Adrenal gland (tissue), 12 donors: ENCODE data around the gene LY6G6D. TPM values are rescaled to one million over a fixed set of nuclear protein-coding genes. Genes with fewer than 3 reads are reported as not detected.
A peak's percentile ranks its signal among the peaks of the same experiment; 100 is the strongest.

Experiments
- DNase-seq, 7 donors: peaks; one replicate each; pipeline ENCODE4 v3.0.0-alpha.2; 2019 to 2020
- H3K27ac ChIP-seq, 5 donors: fragments of 200-600 bp; sonication (generic) in 4 of 5; 1 replicate in 3 of 5; 2 replicates in 2 of 5; pipeline versions ENCODE4 v1.5.1 to v1.8.0; 2016 to 2020; ENCODE audit warnings: mild to moderate bottlenecking in 1 of 5
- H3K27me3 ChIP-seq: fragments of 200-600 bp; 2 replicates; pipeline ENCODE4 v1.8.0; 2021
- H3K36me3 ChIP-seq, 2 donors: fragments of 200-600 bp; replicated peaks in 1 of 2; 1 replicate in 1 of 2; 2 replicates in 1 of 2; pipeline versions ENCODE4 v1.5.1 to v1.8.0; 2018 to 2022
- H3K4me1 ChIP-seq, 2 donors: fragments of 200-600 bp; replicated peaks in 1 of 2; 1 replicate in 1 of 2; 2 replicates in 1 of 2; pipeline versions ENCODE4 v1.5.1 to v1.8.0; 2018 to 2021
- H3K4me3 ChIP-seq, 4 donors: fragments of 200-600 bp; sonication (generic) in 3 of 4; one replicate each; pipeline ENCODE4 v1.5.1; 2016 to 2018
- H3K9me3 ChIP-seq, 3 donors: fragments of 200-600 bp; sonication (generic) in 1 of 3; replicated peaks in 1 of 3; 1 replicate in 2 of 3; 2 replicates in 1 of 3; pipeline versions ENCODE4 v1.5.1 to v1.8.0; 2016 to 2021
- POLR2A ChIP-seq, 2 donors: fragments of 450-650 bp; IDR thresholded peaks; one replicate each; pipeline ENCODE4 v1.6.1; 2017; ENCODE audit warnings: antibody characterized with exemption in 2 of 2, mild to moderate bottlenecking in 2 of 2, moderate library complexity in 1 of 2
- WGBS, 4 donors: extraction: QIAGEN DNeasy Blood & Tissue Kit in 2 of 4; methylation state at CpG; one replicate each; pipeline versions ENCODE4 v1.1.5 to v1.1.7; 2013 to 2017; 5-methylcytosine and 5-hydroxymethylcytosine counted together
- intact Hi-C, 2 donors: fragments of 100-400 bp; cut with DNase I; formaldehyde crosslinking; loops; one replicate each; pipeline versions ENCODE4 v1.14.1 to v1.15.0; 2022 to 2023
- polyA plus RNA-seq, 3 donors: library from polyadenylated mRNA; stranded (reverse); fragments of 200-250 nt in 2 of 3; fragments of 350-450 nt in 1 of 3; fragmentation: Illumina TruSeq in 1 of 3; extraction: RNeasy Lipid Tissue Mini Kit (QIAGEN cat#74804) in 1 of 3; gene quantifications; one replicate each; pipeline ENCODE4 v1.2.3, GENCODE V29; 2013 to 2014
- total RNA-seq, 9 donors: library from RNA; depleted of rRNA in 4 of 9; stranded (reverse); fragments of >200 nt in 4 of 9; fragments of 120-200 nt in 1 of 9; fragmentation: NEBNext Ultra II Directional in 1 of 9; extraction: Animal tissue kit (Norgen Biotek cat#: 25700) in 1 of 9; gene quantifications; one replicate each; pipeline versions ENCODE4 v1.1.0 to v1.2.4, GENCODE V29; 2013 to 2023
- TF ChIP-seq, protein P1 (sequence below), 6 experiments: fragments of 450-650 bp in 4 of 6; fragments of 200-600 bp in 2 of 6; sonication (generic) in 1 of 6; IDR thresholded peaks; 1 replicate in 5 of 6; 2 replicates in 1 of 6; pipeline versions ENCODE4 v1.5.1 to v1.8.0; 2016 to 2021; ENCODE audit warnings: antibody characterized with exemption in 6 of 6, mild to moderate bottlenecking in 2 of 6, moderate library complexity in 1 of 6
- donor health status: healthy with polysubstance abuse.
- donor health status: Bipolar disorder and iron deficiency.
- donor health status: DM: yes; HTN: yes; CAD: no.
- donor health status: DM: no; HTN: no; CAD: no.
- donor health status: DM: no; HTN: no; CAD: no.
- donor health status: DM: yes; HTN: yes; CAD: no.

Gene LY6G6D
- total and polyA plus RNA-seq, 12 donors, result not detected

- H3K4me1 ChIP-seq, result peaks cover 14 to 65% of the 10 kb centered on the region in 2 donors
- H3K36me3 ChIP-seq, result peaks cover 0 to 37% of the 10 kb centered on the region in 2 donors
- TF ChIP-seq, protein P1, sequence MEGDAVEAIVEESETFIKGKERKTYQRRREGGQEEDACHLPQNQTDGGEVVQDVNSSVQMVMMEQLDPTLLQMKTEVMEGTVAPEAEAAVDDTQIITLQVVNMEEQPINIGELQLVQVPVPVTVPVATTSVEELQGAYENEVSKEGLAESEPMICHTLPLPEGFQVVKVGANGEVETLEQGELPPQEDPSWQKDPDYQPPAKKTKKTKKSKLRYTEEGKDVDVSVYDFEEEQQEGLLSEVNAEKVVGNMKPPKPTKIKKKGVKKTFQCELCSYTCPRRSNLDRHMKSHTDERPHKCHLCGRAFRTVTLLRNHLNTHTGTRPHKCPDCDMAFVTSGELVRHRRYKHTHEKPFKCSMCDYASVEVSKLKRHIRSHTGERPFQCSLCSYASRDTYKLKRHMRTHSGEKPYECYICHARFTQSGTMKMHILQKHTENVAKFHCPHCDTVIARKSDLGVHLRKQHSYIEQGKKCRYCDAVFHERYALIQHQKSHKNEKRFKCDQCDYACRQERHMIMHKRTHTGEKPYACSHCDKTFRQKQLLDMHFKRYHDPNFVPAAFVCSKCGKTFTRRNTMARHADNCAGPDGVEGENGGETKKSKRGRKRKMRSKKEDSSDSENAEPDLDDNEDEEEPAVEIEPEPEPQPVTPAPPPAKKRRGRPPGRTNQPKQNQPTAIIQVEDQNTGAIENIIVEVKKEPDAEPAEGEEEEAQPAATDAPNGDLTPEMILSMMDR (IDR thresholded peaks at IDR 0.05), result no peak
- TF ChIP-seq POLR2A (IDR thresholded peaks at IDR 0.05), result no peak
- no peak overlapping the region for H3K4me3 ChIP-seq
- 44 to 77% (median 56%) methylated on average over 1 to 3 of the region's 3 CpGs for WGBS, 4 donors
- intact Hi-C loops, result loop anchor here in 1 of 2 donors (10.0 kb wide), 1 partner anchor 1683 kb away; the partner anchor contains the start of genes CUTA and PHF1
- no peak for DNase-seq
- no peaks in the 10 kb centered on the region for H3K27me3 ChIP-seq
- no peaks in the 10 kb centered on the region for H3K9me3 ChIP-seq
- peak overlapping the region in 2 of 5 donors; percentile 11 to 12 for H3K27ac ChIP-seq
Observed at GRCh38 chr6:31732029-31732428, 16.9 kb downstream of the LY6G6D start.

GRCh38 chr6:31733734-31734133 is 18.6 kb downstream of the LY6G6D start:
- no peaks in the 10 kb centered on the region for H3K27me3 ChIP-seq
- 74 to 89% (median 85%) methylated on average over 4 of the region's 4 CpGs for WGBS, 4 donors
- H3K36me3 ChIP-seq, result peaks cover 0 to 37% of the 10 kb centered on the region in 2 donors
- peaks cover 12 to 72% of the 10 kb centered on the region in 2 donors for H3K4me1 ChIP-seq
- TF ChIP-seq POLR2A (IDR thresholded peaks at IDR 0.05), result no peak
- TF ChIP-seq, protein P1 (IDR thresholded peaks at IDR 0.05), result no peak
- no peak for DNase-seq
- H3K9me3 ChIP-seq, result no peaks in the 10 kb centered on the region
- H3K4me3 ChIP-seq, result no peak overlapping the region
- H3K27ac ChIP-seq, result peak overlapping the region in 2 of 5 donors; percentile 77 to 98
- intact Hi-C loops, result loop anchor here in 1 of 2 donors (10.0 kb wide), 1 partner anchor 1681 kb away; the partner anchor contains the start of genes CUTA and PHF1

DNA sequence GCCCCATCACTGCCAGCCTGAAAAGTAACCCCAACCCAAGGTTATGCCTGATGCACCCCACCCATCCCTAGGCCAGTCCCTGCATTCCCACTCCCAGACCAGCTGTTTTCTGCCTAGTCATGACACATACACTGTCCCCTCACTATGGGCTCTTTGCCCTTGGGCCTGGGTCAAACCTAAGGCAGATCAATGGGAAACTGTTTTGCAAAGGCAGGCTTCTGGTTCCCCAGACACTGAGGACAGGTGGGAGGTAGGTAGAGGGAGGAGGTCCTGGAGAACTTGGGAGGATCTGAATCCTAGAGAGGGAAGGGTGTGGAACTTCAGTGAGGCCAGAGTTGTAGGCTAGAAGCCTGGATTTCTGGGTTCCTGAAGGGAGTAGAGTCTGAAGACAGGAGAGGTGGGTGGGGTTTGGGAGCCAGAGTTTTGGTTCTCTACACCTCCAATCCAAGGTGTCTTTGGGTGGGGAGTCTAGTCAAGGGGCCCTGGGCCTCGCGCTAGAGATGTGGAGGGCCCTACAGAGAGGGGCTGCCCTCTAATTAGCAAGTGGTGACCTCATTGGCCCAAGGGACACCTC is 19.2 kb downstream of the LY6G6D start:
- TF ChIP-seq, protein P1 (IDR thresholded peaks at IDR 0.05), result no peak
- no peak for TF ChIP-seq POLR2A (IDR thresholded peaks at IDR 0.05)
- H3K27ac ChIP-seq, result peak overlapping the region in 4 of 5 donors; percentile 77 to 98 (median 80)
- H3K36me3 ChIP-seq, result peaks cover 0 to 37% of the 10 kb centered on the region in 2 donors
- WGBS, 4 donors, result 4 to 29% (median 9%) methylated on average over 2 of the region's 2 CpGs
- H3K9me3 ChIP-seq, result no peaks in the 10 kb centered on the region
- H3K4me3 ChIP-seq, result peak overlapping the region in 2 of 4 donors; percentile 38 to 92
- H3K4me1 ChIP-seq, result peaks cover 11 to 70% of the 10 kb centered on the region in 2 donors
- intact Hi-C loops, result loop anchor here in 1 of 2 donors (10.0 kb wide), 1 partner anchor 1680 kb away; the partner anchor contains the start of genes CUTA and PHF1
- DNase-seq, result no peak
- H3K27me3 ChIP-seq, result no peaks in the 10 kb centered on the region

- DNase-seq, result peak in 6 of 7 donors; percentile 45 to 74 (median 62)
- Histone ChIP-seq H3K27me3 (no peaks in the 10 kb centered on the region), H3K36me3 (peaks cover 0 to 37% of the 10 kb centered on the region in 2 donors), H3K4me1 (peaks cover 13 to 73% of the 10 kb centered on the region in 2 donors), H3K27ac (peak overlapping the region; percentile 70 to 98 (median 79)), H3K9me3 (no peaks in the 10 kb centered on the region), H3K4me3 (peak overlapping the region in 3 of 4 donors; percentile 38 to 92 (median 38))
- WGBS, 4 donors, result 0 to 1% (median 1%) methylated on average over 18 of the region's 18 CpGs
- peak in 1 of 2 donors; percentile 20 for TF ChIP-seq POLR2A (IDR thresholded peaks at IDR 0.05)
- TF ChIP-seq, protein P1 (IDR thresholded peaks at IDR 0.05), result no peak
- intact Hi-C loops, result loop anchor here in 1 of 2 donors (10.0 kb wide), 1 partner anchor 1680 kb away; the partner anchor contains the start of genes CUTA and PHF1
Observed at GRCh38 chr6:31734821-31735406, 19.8 kb downstream of the LY6G6D start.
